HepG2 (cell line): ENCODE data around the gene EFNB1. TPM values are rescaled to one million over a fixed set of nuclear protein-coding genes. Genes with fewer than 3 reads are reported as not detected.

Experiments used
- ZFP41 ChIP-seq: sonication (generic); formaldehyde crosslinking; IDR thresholded peaks from 2 replicates; pipeline ENCODE4 v1.4.0; 2020; ENCODE audit warnings: mild to moderate bottlenecking, missing genetic modification reagents, borderline replicate concordance
- polyA plus RNA-seq, 8 experiments: library from polyadenylated mRNA; depleted of rRNA in 3 of 8; stranded (reverse) in 7 of 8; unstranded in 1 of 8; fragments of >200 nt; fragmentation: Illumina TruSeq in 4 of 8; extraction: Trizol in 4 of 8; gene quantifications; 2 replicates each; pipeline versions ENCODE4 v1.2.1 to v1.2.3, GENCODE V29; 2011 to 2016; ENCODE audit warnings: low read depth in 4 of 8, missing spikeins in 1 of 8, mixed read lengths in 1 of 8; ENCODE audit not compliant: insufficient read depth in 1 of 8
- total RNA-seq, 5 experiments: library from RNA; depleted of rRNA; stranded (reverse); fragments of >200 nt; fragmentation: Illumina TruSeq; extraction: Trizol; gene quantifications; 2 replicates each; pipeline ENCODE4 v1.2.3, GENCODE V29; 2016; ENCODE audit warnings: low read depth in 1 of 5
- TF ChIP-seq, protein P1 (sequence below): sonication (generic); formaldehyde crosslinking; IDR thresholded peaks from 2 replicates; pipeline ENCODE4 v1.5.0; 2020; ENCODE audit warnings: mild to moderate bottlenecking, missing genetic modification reagents, borderline replicate concordance
- TF ChIP-seq, protein P2 (sequence below): sonication (generic); formaldehyde crosslinking; IDR thresholded peaks from 2 replicates; pipeline ENCODE4 v1.4.0; 2020; ENCODE audit warnings: missing genetic modification reagents

Gene EFNB1
- total and polyA plus RNA-seq, 2 of the 13 experiments (the other 11 are each of a cell fraction or from before 2014, with no cell fraction given): 4.0 to 4.1 TPM

DNA sequence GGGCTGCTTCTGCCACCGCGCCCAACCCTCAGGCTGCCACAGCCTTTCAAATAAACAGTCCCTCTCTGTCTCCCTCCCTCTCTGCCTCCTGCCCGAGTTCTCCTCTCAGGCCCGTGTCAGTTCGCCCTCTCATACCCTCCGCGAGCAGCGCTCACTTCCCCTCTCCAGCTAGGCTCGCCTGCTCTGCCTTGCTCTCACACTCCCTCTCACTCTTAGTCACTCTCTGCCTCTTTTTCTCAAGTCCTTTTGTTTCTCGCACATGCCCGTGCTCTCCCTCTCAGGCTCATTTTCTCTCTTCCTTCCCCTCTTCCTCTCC, 3.2 kb downstream of the EFNB1 start (continued):
- TF ChIP-seq, protein P1, sequence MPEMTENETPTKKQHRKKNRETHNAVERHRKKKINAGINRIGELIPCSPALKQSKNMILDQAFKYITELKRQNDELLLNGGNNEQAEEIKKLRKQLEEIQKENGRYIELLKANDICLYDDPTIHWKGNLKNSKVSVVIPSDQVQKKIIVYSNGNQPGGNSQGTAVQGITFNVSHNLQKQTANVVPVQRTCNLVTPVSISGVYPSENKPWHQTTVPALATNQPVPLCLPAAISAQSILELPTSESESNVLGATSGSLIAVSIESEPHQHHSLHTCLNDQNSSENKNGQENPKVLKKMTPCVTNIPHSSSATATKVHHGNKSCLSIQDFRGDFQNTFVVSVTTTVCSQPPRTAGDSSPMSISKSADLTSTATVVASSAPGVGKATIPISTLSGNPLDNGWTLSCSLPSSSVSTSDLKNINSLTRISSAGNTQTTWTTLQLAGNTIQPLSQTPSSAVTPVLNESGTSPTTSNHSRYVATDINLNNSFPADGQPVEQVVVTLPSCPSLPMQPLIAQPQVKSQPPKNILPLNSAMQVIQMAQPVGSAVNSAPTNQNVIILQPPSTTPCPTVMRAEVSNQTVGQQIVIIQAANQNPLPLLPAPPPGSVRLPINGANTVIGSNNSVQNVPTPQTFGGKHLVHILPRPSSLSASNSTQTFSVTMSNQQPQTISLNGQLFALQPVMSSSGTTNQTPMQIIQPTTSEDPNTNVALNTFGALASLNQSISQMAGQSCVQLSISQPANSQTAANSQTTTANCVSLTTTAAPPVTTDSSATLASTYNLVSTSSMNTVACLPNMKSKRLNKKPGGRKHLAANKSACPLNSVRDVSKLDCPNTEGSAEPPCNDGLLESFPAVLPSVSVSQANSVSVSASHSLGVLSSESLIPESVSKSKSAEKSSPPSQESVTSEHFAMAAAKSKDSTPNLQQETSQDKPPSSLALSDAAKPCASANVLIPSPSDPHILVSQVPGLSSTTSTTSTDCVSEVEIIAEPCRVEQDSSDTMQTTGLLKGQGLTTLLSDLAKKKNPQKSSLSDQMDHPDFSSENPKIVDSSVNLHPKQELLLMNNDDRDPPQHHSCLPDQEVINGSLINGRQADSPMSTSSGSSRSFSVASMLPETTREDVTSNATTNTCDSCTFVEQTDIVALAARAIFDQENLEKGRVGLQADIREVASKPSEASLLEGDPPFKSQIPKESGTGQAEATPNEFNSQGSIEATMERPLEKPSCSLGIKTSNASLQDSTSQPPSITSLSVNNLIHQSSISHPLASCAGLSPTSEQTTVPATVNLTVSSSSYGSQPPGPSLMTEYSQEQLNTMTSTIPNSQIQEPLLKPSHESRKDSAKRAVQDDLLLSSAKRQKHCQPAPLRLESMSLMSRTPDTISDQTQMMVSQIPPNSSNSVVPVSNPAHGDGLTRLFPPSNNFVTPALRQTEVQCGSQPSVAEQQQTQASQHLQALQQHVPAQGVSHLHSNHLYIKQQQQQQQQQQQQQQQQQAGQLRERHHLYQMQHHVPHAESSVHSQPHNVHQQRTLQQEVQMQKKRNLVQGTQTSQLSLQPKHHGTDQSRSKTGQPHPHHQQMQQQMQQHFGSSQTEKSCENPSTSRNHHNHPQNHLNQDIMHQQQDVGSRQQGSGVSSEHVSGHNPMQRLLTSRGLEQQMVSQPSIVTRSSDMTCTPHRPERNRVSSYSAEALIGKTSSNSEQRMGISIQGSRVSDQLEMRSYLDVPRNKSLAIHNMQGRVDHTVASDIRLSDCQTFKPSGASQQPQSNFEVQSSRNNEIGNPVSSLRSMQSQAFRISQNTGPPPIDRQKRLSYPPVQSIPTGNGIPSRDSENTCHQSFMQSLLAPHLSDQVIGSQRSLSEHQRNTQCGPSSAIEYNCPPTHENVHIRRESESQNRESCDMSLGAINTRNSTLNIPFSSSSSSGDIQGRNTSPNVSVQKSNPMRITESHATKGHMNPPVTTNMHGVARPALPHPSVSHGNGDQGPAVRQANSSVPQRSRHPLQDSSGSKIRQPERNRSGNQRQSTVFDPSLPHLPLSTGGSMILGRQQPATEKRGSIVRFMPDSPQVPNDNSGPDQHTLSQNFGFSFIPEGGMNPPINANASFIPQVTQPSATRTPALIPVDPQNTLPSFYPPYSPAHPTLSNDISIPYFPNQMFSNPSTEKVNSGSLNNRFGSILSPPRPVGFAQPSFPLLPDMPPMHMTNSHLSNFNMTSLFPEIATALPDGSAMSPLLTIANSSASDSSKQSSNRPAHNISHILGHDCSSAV (CRISPR knock-in tag): no peak
- TF ChIP-seq ZFP41 (CRISPR knock-in tag): no peak
- TF ChIP-seq, protein P2, sequence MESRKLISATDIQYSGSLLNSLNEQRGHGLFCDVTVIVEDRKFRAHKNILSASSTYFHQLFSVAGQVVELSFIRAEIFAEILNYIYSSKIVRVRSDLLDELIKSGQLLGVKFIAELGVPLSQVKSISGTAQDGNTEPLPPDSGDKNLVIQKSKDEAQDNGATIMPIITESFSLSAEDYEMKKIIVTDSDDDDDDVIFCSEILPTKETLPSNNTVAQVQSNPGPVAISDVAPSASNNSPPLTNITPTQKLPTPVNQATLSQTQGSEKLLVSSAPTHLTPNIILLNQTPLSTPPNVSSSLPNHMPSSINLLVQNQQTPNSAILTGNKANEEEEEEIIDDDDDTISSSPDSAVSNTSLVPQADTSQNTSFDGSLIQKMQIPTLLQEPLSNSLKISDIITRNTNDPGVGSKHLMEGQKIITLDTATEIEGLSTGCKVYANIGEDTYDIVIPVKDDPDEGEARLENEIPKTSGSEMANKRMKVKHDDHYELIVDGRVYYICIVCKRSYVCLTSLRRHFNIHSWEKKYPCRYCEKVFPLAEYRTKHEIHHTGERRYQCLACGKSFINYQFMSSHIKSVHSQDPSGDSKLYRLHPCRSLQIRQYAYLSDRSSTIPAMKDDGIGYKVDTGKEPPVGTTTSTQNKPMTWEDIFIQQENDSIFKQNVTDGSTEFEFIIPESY (CRISPR knock-in tag): peak; percentile 92
- TF ChIP-seq, all 625 proteins: peak for 2
